SK-N-MC (cell line): ENCODE results near the gene ABCA7.

Experiments
- EZH2 ChIP-seq: fragments of 200-600 bp; sonication (generic); IDR thresholded peaks from one replicate; pipeline ENCODE4 v1.6.1; 2017; ENCODE audit warnings: antibody characterized with exemption
- FOXP2 ChIP-seq: optimal IDR thresholded peaks from 2 replicates; pipeline ENCODE3; 2011; ENCODE audit warnings: mild to moderate bottlenecking, moderate library complexity; ENCODE audit not compliant: insufficient read depth; ENCODE audit errors: extremely low read length, control extremely low read depth
- POLR2AphosphoS5 ChIP-seq: IDR thresholded peaks from 2 replicates; pipeline ENCODE4 v1.6.1; 2012; ENCODE audit warnings: mild to moderate bottlenecking, low read depth, low read length, borderline replicate concordance

DNA sequence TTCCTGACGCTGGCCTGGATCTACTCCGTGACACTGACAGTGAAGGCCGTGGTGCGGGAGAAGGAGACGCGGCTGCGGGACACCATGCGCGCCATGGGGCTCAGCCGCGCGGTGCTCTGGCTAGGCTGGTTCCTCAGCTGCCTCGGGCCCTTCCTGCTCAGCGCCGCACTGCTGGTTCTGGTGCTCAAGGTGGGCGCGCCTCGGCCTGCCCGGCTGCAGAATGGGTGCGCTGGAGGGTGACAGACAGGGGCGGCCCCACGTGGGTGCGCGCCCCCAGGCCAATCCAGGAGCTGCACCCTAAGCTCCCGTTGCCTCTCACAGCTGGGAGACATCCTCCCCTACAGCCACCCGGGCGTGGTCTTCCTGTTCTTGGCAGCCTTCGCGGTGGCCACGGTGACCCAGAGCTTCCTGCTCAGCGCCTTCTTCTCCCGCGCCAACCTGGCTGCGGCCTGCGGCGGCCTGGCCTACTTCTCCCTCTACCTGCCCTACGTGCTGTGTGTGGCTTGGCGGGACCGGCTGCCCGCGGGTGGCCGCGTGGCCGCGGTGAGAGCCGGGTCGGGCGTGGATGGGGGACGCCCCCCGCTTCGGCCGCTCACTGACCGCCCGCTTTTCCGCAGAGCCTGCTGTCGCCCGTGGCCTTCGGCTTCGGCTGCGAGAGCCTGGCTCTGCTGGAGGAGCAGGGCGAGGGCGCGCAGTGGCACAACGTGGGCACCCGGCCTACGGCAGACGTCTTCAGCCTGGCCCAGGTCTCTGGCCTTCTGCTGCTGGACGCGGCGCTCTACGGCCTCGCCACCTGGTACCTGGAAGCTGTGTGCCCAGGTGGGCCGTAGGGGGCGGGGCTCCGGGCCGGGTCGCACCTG is 7.2 kb downstream of the ABCA7 start:
- TF ChIP-seq POLR2AphosphoS5: no peak
- no peak for TF ChIP-seq EZH2
- no peak for TF ChIP-seq FOXP2
